Measurements from ENCODE around the gene TTC21A. TPM values are rescaled to one million over a fixed set of nuclear protein-coding genes. Genes with fewer than 3 reads are reported as not detected.

The TTC21A gene, protein sequence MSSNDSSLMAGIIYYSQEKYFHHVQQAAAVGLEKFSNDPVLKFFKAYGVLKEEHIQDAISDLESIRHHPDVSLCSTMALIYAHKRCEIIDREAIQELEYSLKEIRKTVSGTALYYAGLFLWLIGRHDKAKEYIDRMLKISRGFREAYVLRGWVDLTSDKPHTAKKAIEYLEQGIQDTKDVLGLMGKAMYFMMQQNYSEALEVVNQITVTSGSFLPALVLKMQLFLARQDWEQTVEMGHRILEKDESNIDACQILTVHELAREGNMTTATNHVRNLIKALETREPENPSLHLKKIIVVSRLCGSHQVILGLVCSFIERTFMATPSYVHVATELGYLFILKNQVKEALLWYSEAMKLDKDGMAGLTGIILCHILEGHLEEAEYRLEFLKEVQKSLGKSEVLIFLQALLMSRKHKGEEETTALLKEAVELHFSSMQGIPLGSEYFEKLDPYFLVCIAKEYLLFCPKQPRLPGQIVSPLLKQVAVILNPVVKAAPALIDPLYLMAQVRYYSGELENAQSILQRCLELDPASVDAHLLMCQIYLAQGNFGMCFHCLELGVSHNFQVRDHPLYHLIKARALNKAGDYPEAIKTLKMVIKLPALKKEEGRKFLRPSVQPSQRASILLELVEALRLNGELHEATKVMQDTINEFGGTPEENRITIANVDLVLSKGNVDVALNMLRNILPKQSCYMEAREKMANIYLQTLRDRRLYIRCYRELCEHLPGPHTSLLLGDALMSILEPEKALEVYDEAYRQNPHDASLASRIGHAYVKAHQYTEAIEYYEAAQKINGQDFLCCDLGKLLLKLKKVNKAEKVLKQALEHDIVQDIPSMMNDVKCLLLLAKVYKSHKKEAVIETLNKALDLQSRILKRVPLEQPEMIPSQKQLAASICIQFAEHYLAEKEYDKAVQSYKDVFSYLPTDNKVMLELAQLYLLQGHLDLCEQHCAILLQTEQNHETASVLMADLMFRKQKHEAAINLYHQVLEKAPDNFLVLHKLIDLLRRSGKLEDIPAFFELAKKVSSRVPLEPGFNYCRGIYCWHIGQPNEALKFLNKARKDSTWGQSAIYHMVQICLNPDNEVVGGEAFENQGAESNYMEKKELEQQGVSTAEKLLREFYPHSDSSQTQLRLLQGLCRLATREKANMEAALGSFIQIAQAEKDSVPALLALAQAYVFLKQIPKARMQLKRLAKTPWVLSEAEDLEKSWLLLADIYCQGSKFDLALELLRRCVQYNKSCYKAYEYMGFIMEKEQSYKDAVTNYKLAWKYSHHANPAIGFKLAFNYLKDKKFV (N-terminal part only)
- 1.2 to 2.9 TPM (median 2.1 TPM) in 5 replicates for total RNA-seq (2022; extraction: Qiagen RNA extraction; ENCODE audit: low read depth)

DNA sequence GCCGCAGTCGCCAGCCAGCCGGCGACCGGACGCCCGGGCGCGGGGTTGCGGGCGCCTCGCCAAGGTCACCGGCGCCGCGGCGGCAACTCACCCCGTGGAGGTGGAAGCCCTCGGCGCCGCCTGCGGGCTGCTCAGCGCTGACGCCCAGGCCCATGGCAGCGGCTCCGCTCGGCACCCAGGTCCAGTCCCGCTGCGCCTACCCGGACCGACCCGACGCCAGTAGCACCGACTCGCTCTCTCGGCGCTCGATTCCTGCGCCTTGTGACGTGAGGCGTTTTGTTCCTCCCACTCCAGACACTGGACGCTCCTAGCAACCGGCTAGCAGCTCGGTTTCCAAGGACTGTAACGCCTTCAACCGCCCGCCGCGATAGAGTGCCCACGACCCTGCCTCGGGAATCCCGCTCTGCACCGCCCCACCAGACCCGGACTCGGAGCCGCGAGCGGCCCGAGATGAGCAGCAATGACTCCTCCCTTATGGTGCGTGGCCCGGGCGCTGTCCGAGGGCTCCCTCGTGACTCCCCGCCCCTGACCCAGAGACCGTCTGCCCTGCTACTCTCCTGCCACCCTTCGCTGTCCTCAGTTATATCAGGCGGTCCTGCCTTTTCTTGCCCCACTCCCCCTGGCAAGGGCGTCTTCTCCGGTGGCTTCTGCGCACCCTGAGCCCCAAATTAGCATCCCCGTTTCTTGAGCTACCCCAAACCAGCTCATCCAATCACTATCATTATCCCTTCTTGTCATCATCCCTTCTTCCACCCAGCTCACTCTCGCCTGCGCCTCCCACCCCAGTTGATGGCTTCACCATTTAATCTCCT, at the start of gene TTC21A, which contains the start of gene GORASP1:
TSS of gene TTC21A (plus strand) at position 293 of the 812 bp plus-strand sequence. CDS start at position 451, 158 bp downstream.
TSS of gene GORASP1 (minus strand) at position 240 of the 812 bp plus-strand sequence. CDS start at position 154, 86 bp downstream.

Other genes starting within 250 kb of the TTC21A start
- 0.02 TPM in 2 of 5 replicates, not detected in the others for gene SCN11A, start 55.7 kb upstream of the TTC21A start, total RNA-seq (2022; extraction: Qiagen RNA extraction; ENCODE audit: low read depth)
- 16.0 to 24.9 TPM (median 24.2 TPM) in 5 replicates for gene WDR48, start 55.7 kb upstream of the TTC21A start, total RNA-seq (2022; extraction: Qiagen RNA extraction; ENCODE audit: low read depth)
- 24.0 to 39.8 TPM (median 32.8 TPM) in 5 replicates for gene GORASP1, start 53 bp upstream of the TTC21A start, total RNA-seq (2022; extraction: Qiagen RNA extraction; ENCODE audit: low read depth)
- 12.6 to 18.6 TPM (median 16.4 TPM) in 5 replicates for gene CSRNP1, start 45.9 kb downstream of the TTC21A start, total RNA-seq (2022; extraction: Qiagen RNA extraction; ENCODE audit: low read depth)
- 0.02 to 0.18 TPM (median 0.06 TPM) in 5 replicates for gene XIRP1, start 84.9 kb downstream of the TTC21A start, total RNA-seq (2022; extraction: Qiagen RNA extraction; ENCODE audit: low read depth)
- not detected in 5 replicates for gene CX3CR1, start 172.4 kb downstream of the TTC21A start, total RNA-seq (2022; extraction: Qiagen RNA extraction; ENCODE audit: low read depth)
- not detected in 5 replicates for gene CCR8, start 222.0 kb downstream of the TTC21A start, total RNA-seq (2022; extraction: Qiagen RNA extraction; ENCODE audit: low read depth)

Measured in A549 treated with ZK216348 at 1 μM for 4 hours (cell line).